Right renal pelvis (tissue), 4 donors: Measurements from ENCODE around the gene CAPZB. TPM values are rescaled to one million over a fixed set of nuclear protein-coding genes. Genes with fewer than 3 reads are reported as not detected.

Source experiments
- DNase-seq, 4 donors: peaks; one replicate each; pipeline ENCODE4 v3.0.0-alpha.2; 2013; ENCODE audit warnings: low read depth in 4 of 4, low spot score in 3 of 4, missing footprints in 1 of 4
- polyA plus RNA-seq, 4 donors: library from polyadenylated mRNA; unstranded; fragments of 120-200 nt; gene quantifications; one replicate each; pipeline ENCODE4 v1.2.1, GENCODE V29; 2013; ENCODE audit not compliant: insufficient read length in 4 of 4

Gene CAPZB
- polyA plus RNA-seq, 4 donors, result 248 to 277 (median 264) TPM

DNA sequence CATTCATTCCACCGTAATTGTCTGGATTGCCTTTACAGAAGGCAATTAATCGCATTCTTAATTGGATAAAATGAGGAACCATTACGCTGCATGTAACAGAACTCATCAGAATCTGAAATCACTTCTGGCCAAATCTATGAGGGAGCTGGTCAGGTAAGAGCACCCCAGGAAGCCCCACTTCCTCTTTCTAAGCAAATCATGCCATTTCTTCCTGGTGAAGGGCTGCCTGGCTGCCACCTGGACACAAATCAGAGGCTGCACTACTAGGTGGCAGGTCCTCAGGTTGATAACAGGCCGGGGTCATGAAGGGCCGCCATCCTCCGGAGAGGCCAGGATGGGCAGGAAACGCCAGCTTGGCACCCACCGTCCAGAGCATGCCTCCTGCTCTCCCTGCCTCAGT is 73.7 kb downstream of the CAPZB start:
- no peak for DNase-seq

DNA sequence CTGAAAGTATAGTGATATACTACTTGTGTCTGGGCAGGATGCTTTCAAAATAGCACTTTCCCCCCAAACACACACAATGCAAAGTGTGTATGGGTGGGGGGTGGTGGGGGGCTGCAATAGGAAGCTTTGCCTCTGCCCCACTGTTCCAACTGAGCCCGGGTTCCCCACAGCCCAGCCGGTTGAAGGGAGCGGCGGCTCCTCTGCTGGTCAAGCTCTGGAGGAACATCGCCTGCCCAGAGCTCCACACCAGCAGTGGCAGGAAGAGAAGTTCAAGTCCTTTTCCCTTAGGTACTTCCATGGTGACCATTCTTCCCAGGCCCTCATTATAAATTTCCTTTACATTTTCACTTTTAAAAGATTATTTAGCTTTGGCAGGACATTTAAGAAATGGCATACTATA is 74.9 kb downstream of the CAPZB start:
- DNase-seq, result no peak

DNA sequence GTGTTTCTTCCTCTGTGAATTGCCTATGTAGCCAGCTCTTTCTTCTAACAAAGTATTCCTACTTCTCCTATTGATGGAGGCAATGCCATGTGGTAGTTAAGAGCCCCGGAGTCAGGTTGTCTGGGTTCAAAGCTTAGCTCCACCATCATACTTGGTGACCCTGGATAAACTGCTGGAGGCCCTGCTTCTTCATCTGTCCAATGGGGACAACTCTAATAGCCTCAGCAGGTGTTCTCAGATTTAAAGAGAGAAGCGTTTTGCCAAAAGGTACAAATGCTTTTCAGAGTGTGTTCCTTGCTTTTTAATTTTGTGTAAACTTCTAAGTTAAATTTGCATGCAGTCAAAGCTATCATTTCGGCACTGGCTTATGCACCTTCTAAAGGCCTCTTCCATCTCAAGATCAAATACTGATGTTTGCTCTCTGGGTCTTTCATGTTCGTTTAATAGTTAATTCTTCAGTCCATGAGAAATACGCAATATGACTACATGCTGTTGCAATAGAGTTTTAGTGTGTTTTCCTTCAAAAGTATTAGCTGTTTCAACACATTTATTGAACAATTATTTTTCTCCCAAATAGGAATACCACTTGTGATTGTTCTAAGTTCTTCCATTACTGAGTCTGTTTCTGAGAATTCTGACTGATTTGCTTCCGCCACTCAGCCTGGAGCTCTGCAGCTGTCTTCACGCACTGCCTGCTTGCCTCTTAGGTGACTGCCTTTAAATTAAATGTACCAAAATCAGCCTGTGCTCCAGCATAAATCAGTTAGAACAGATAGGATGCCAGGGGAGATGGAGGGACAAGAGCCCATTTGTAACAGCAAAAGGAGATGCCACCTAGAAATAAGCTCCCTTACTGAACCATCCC is 75.6 kb downstream of the CAPZB start:
- DNase-seq, result no peak

DNA sequence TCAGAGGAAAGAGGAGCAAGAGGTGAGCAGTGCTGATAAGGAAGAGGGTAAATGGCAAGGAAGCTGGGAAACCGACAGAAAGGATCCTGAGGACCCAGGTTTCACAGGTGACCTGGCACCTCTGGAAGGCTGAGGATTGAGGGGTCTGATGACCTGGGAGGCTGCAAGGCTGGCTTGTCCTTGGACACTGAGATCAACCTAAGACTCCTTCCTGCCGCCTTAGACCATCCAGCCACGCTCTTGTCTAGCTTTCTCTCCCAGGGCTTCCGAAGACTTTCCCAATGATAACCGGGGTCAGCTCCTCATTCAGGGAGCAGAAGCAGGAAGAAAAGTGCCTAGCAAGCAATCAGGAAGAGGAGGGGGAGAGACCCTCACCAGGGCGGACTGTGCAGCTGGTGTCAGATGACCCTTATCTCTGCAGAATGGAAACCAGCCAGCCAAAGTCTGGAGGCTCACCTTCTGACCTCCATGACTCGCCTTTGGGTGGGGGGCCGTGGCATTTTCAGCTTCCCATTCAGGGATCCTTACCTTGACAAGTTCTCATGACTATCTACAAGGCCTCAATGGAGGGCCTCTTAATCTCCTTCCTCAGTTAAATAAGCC is 77.7 kb downstream of the CAPZB start:
- DNase-seq, result no peak

DNA sequence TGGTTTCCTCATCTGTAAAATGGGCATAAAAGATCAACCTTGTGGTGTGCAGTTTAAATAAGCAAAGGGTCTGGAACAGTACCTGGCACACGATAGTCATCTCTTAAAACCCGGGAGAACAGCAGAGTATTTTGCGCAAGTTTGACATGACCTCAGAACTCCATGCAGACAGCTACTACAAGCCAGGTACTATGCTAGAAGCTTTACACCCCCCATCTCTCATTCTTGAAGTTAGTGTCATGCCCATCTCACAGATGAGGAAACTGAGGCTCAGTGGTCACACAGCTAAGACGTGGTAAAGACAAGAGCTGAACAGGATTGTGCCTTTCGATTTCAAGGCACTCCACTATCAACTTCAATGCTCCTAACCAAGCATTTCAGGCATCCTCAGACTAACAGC is 78.7 kb downstream of the CAPZB start:
- no peak for DNase-seq

DNA sequence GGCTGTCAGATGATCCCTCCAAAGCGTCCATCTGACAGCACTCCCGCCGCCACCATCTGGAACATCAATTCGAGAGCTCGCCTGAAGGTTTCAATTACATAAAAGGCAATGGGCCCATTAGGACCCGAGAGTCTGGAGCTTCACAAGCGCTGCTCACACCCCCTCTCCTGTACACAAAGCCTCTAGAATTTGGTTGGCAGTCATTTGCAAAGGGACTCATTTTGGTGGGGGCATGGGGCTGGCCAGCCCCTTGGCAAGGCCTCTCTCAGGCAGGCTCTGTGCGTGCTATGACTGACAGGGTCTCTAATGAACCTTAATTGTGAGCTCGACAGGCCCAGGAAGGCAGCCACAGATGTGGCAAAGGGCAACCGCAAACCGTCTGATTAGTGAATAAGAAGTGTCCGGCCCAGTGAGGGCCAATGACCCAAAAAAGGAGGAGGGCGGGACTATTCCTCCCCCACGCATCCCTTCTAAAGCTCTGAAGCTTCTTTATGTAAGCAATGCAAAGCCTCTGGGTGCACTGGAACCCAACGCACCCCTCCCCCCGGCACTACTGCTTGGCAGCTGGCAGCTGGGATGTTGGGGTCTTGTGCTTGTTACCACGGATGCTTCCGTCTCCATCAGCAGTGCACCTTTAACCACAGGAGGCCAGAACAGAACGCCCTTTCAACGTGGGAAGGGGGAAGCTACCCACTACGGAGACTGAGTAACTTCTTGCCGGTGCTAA is 79.4 kb downstream of the CAPZB start:
- no peak for DNase-seq

DNA sequence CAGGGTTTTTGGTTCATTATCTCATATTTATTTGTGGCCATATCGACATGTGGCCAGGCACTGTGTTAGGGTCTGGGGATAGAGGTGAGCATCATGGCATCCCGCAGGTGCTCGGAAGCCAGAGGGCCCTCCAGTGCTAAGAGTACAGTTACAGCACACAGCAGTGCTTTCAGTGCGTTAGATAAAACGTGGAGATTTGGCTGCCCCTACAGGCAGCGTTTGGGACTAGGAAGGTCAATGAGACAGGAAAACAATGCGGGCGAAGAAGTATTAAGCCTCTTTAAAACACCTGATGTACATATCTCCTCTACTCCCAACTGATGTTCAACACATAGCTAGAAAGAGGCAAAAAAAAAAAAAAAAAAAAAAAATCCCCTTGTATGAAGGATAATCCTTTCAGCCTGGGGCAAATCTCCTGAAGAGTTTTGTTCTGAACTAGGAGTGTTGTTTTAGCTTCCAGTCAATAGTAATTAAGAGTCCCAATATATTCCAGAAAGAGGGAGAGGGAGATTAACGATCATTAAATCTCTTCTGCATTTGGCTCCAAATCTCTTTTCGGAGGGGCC is 80.1 kb downstream of the CAPZB start:
- no peak for DNase-seq

DNA sequence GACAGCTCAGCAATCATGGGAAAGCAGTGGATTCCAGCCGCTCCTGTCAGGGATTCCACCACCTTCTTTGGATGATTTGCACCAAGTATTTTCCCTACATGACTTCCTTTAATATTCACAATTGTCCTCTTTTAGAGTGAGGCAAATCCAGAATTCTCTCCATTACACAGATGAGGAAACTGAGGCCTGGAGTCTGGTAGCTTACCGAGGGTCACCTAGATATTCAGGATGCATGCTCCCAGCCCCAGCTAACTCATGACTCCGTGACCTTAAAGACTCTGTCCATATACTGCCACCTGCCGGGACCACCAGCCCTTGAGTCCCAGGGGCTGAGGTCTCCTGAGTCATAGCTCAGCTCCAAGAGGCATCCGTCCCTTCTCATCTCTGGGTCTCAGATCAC is 80.6 kb downstream of the CAPZB start:
- no peak for DNase-seq

DNA sequence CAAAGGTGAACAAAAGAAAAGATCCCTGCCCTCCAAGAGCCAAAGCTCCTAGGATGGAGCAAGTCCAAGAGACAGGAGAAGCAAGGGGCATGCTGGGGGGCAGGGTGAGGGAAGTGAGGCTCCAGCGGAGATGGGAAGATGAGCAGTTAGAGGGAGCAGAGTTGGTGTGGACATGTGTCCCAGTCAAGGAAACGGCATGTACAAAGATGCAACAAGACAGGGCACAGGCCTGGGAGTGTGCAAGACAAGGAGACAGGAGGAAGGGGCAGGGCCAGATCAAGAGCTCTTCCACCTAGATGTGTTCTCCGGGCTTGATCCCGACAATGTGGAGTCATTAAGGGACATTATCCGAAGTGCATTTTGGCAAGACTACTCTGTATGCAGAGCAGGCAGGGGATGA is 82.1 kb downstream of the CAPZB start:
- DNase-seq, result no peak

DNA sequence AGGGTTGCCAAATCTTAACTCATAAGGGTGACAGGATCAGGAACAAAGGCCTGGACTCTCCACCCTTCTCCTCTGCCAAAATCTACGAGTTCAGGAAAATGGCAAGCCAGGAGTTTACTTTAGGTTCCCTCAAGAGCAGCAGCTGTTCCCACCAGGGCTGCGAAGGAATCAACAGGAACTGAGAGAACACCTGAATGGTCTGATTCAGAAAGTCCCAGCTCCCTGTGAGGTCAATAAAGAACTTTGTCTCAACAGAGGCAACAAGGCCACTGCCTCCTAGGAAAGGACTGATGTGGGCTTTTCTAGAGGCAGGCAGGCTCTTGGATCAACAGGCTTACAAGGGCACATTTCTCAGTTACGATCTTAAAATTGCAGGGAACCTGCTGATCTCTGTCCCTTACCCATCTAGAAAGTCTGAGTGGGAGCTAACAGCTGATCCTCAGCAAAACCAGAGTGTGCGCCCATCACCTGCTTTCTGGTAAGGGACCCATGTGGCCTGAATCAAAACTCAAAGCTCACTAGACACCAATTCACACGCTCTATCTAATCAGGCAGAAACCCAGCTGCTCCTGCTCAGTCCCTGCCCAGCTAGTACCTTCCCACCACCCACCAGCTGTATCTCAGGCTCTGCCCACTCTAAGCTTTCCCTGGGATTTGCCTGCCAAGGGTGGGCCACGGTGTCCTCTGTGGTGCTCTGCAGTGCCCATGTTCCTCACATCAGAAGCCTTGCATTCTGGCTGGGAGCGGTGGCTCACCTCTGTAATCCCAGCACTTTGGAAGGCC is 83.1 kb downstream of the CAPZB start:
- DNase-seq, result no peak

DNA sequence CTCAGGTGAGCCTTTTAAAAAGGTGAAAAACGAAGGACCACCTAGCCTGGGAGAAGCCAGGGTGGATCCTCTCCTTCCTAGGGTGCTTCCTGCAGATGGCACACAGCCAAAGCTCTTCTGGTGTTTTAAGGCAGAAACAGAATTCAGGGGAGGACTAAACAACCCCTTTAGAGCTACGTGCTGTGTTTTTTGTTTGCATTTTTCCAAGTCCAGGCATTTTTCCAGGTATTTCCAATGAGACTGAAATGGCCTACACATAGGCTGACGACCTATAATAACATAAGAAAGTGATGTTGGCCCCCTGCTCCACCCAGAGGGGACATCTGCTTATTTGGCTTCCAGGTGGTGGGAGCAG is 83.8 kb downstream of the CAPZB start:
- no peak for DNase-seq

DNA sequence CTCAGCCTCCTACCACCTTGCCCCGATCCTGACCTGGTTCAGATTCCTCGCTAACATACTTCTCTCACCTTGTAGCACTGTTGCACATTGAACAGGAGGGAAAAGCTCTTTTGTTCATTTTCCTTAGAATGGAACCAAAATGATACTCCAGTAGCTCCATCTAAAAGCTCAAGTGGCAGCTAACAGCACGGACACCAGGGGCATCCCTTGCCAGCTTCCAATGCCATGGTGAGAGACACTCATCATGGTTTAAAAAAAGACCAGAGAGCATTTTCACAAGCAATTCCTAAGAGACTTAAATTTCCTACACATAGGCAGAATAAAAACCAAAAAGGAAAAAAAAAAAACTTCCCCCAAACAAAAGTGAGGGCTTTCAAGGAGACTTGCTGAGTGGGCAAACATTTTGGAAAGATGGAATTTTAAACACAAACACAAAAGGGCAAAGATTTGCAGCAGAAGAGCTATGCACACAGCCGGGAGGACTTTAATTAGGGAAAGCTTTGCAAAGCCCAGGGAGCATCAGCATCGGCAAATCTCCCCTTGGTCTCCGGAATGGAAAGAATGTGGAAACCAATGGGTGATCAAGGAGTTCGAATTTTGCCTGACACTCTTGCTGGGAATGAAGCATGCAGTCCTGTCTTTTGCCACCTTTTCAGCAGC is 84.3 kb downstream of the CAPZB start:
- no peak for DNase-seq

DNA sequence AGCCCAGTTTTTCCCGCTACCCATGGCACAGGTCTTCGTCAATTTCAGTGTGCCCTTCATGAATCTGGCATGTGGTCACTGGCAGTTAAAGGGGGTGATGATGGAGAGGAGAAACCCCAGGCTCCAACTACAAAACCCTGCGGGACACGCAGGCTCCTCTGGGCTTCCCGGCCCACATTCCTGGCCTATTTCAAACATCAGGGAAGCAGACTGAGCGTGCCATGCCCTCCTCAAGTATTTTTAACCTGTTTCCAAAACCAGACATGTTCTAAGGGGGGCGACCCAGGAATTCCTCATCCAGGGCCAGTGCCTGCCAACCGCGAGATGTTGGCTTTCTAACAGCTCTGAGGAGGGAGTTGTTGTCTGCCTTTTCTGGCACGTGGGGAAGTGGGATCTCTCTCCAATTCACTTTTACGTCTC is 85.1 kb downstream of the CAPZB start:
- DNase-seq, result no peak

DNA sequence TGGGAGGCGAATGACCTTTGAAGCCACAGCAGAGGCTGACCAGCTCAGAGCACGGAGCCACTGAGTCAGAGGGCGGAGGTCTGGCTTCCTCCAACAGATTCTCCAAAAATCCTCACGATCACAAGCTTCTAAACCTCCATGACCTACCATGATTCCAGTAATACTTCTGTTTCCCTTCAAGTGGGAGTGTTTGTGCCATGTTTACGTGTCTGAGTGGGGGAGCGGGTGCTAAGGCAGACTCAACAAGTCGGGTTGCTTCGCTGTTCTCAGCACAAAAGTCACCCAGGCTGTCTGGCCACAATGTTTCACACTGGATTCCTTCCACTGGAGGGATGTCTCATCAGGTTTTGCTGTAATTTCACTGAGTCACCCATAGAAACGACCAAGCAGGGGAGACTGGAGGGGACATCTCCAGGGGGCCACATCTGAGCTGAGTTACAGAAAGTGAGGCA is 87.0 kb downstream of the CAPZB start:
- DNase-seq, result no peak

DNA sequence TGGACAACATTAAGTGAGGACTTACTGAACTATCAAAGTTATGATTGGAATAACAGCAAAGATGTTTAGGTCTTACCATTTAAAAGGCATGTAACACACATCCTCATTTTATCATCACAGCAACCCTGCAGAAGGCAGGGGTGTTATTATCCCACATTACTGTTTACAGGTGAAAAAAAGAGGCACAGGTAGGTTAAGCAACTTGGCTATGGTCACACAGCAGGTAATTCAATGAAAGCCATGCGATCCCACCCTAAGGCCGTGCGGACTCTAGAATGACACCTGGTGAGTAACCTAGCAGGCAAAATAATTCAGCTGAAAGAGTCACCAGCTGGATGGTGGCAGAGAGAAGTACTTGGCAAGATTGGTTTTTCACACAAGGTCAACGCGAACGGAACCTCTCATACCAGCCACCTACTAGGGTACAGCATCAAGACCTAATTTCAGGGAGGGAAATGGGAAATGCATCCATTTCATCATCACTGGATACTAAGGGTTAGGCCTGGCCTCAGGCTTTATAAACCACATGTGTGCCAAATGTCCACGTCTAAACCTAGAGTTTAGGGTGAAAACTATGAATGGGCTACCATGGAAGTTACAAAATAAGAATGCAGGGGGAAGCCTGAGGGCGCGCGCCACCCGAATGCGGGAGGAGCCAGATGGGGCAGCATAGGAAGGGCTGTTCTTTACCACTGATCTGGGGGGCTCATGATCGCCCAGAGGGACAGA is 88.0 kb downstream of the CAPZB start:
- no peak for DNase-seq

DNA sequence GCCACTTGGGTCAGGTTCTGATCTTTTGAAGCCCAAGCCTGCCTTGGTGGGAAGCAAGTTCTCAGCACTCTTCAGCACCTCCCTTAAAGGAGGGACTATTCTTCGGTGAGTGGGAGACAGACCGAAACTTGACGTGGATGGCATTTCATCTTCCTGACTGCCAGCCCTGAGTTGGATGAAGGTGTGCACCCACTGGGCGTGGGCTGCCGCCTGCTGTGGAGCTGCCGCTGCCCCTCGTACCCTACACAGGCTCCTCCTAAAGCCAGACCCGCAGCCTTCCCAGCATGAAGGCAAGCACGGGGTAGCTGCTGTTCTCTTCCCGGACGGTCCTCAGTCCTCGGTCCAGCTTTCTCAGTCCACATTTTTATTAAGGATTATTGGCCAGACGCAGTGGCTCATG is 89.1 kb downstream of the CAPZB start:
- no peak for DNase-seq

DNA sequence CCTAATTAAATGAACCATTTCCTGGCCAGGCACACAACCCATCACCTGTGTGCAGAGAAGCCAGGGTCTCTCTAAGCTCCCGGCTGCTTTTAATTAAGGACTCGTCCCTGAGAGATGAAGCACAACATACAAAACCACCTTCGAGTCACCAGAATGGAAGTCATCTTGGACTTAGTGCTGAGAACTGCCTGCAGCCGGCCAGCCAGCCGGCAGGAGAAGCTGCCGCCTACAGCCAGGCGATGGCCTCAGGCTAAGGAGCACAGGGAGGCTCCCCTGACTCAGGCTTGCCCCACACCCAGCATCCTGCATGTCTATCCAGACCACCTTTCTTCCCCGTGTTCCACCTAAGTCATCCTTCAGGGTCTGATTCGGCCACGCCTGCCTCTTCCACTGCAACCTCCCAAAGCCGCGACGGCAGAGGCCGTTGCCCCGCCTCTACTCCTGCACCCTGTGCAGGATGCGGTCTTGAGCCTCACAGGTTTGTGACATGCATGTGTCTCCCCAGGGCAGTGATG is 89.6 kb downstream of the CAPZB start:
- no peak for DNase-seq

DNA sequence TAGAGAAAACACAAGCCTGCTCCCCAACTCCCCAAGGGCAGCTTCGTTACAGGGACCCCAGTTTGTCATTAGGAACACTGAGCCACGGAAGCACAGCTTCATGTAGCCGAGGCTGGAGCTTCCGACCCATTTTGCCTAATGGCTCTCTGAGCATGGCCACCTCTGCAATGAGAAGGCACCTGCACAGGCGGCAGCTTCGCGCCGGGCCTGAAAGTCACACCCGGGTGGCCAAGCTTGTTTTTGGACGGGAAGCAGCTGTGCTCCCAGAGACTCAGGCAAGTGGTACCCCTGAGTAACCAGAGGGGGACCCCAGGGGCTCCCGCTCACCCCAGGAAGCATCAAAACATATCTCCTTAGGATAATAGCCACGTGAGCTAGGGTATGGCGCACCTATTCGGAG is 92.3 kb downstream of the CAPZB start:
- no peak for DNase-seq

DNA sequence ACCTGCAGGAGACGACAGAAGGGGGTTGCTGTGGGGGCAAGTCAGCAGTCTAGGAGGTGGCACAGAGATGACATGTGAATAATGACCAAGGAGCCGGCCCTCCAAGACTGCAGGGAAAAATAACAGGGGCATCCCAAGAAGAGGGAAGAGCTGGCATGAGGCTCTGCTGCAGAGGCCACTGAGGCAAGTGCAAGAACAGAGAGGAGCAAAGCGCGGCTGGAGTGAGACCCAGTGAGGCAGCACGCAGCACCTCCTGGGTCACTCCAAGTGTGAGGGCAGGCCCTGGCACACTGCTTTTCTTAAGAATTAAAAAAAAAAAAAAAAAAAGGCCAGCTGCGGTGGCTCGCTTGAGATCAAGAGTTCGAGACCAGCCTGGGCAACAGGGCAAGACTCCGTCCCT is 93.1 kb downstream of the CAPZB start:
- DNase-seq, result no peak
